HG02973 (cell line): ENCODE results near the gene ARHGAP18.

Experiments used
- ATAC-seq: cut with Tn5 transposase; IDR thresholded peaks from one replicate; pipeline ENCODE4 v1.9.1; 2021; ENCODE audit warnings: moderate library complexity; ENCODE audit not compliant: unreplicated experiment

The ARHGAP18 gene

DNA sequence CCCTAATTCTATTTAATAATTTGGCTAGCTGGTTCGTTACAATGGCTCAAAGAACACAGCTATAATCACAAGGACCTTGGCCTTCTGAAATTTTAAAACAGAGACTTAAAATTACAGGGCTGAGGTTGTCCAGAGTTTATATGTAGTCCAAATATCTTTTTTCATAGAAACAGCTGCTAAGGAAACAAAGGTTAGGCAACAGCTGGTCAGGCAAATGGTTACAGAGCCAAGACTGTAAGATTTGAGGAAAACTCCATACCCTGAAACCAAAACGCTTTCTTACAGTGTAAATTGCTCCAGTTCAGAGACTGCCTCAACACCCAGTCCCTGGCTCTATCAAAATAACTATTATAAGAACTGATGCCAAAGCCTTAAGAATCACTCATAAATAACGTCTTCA is 9.7 kb upstream of the ARHGAP18 start:
- no peak for ATAC-seq

DNA sequence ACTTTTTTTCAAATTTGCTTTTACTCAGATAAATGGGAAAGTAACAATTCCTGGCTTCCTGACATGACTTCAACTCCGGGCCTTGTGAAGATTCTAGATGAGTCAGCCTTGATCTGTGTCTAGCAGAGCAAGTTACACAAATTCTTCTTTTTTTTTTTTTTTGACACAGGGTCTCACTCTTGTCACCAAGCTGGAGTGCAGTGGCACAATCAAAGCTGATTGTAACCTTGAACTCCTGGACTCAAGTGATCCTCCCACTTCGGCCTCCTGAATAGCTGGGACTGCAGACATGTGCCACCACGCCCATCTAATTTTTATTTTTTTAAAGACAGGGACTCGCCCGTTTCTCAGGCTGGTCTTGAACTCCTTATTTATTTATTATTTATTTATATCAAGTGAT is 7.3 kb upstream of the ARHGAP18 start:
- ATAC-seq, result no peak

DNA sequence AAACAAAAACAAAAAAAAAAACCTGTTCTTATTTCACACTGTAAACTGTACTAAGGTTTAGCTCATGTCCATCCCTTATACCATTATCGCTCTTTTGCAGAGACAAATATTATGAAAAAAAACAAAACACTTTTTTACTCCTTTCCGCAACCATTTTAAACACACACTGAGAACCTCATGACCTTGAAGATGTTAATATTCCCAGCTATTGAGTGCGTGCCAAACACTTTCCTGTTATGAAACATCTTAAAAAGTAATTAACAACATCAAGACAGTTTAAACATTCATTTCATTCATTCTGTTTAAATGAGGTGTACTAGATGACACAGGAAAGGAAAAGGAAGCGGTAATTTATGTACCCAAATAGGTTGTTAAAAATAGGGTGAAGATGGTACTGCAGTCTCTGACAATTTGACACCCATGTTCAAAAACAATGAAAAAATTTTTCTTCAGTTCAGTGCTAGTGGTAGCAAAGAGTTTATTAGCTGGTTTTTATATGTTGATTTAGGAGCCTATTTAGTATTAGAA is 3.9 kb upstream of the ARHGAP18 start:
- no peak for ATAC-seq

DNA sequence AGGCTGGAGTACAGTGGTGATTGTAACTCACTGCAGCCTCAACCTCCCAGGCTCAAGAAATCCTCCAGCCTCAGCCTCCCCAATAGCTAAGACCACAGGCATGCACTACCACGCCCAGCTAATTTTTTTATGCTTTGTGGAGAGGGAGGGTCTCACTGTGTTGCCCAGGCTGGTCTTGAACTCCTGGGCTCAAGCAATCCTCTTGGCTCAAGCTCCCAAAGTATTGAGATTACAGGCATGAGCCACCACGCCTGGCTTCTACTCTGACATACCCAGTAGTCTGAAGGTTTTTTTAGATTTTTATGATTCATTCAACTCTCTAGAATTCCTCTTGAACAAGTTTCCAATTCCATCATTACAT is 1.3 kb upstream of the ARHGAP18 start:
- no peak for ATAC-seq

DNA sequence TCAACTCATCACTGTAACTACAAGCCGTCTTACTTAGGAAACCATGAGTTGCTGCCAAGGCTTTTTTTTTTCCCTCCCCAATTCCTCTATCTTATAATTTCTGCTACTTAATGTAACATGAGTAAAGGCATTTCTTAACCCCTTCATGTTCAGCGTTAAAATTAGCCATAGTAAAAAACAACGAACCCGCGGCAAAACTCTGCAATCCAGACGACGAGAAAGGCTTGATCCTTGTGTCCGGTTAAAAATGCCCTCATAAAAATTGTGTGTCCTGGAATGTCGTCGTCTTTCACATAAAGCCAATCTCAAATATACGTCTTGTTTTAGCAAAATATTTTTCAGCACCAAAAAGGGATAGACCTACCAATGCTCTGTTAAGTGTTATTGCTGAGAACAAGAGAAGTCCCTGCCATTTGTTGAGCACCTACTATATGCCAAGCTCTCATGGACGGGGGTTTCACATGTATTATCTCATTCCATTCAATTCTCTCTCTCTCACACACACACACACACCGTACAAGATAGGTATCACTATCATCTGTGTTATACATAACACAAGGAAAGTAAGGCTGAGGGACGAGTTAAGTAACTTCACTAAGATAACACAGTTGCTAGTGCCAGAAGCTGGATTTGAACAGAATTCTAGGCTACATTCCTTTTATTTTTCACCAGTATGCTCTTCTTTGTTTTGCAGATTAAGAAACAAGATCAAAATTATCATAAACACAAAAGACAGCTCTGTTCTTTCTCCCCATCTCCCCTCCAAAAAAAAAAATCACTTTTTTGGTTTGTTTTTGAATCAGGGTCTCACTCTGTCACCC is 683 bp upstream of the ARHGAP18 start:
- ATAC-seq, result no peak

DNA sequence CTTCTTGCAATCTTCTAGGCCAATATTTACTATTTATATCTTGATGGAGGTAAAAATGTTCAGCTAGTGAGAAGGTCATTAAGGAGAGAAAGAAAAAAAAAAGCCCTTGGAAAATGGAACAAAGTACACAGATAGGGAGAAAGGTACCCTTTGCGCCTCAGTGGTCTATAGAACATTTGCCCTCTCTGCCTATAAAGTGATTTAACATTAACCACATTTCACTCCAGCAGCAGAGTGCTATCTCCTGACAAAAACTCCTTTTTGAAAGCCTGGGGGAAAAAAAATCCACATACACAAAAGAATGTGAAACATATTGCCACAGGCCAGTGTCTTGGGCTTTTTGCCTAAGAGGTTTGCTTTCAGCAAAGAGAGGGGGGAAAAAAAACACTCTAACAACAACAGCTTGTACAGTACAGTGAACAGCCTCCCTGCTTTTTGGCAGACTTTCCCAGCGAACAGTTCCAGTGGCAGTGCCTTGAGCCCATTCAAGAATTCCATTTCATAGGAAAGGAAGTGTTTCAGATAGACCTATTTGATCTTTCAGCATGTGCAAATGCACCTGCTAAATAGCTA is 695 bp downstream of the ARHGAP18 start:
- peak; percentile 23 for ATAC-seq

DNA sequence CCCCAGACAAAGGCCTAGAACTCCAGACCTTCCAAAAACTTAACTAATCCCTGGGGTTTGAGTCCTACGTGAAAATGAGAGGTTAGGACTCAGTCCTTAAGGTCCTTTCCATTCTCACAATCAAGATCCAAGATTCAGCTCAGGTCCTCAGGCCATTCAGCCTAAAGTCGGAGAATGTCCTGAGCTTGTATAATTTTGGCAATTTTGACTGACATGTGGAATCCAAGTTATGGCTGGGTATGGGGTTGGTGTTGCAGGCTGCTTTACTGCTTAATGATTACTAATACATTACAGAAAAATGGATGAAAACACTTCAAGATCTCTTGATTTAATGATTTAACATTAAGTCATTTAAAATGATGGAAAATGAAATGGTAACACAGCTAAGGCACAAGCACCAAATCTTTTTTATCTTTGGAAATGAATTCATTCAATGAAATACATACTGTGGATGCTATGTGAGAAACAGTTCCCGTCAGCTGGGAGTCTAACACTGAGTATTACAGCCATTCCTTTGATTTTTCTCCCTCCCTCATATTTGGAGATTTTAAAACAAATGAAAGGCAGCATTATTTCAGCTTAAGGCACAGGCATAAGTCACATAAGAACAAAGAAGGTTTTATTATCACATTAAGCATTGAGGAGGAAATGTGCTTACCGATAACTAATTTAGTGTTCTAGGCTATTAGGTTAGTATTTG is 1.3 kb downstream of the ARHGAP18 start:
- no peak for ATAC-seq

DNA sequence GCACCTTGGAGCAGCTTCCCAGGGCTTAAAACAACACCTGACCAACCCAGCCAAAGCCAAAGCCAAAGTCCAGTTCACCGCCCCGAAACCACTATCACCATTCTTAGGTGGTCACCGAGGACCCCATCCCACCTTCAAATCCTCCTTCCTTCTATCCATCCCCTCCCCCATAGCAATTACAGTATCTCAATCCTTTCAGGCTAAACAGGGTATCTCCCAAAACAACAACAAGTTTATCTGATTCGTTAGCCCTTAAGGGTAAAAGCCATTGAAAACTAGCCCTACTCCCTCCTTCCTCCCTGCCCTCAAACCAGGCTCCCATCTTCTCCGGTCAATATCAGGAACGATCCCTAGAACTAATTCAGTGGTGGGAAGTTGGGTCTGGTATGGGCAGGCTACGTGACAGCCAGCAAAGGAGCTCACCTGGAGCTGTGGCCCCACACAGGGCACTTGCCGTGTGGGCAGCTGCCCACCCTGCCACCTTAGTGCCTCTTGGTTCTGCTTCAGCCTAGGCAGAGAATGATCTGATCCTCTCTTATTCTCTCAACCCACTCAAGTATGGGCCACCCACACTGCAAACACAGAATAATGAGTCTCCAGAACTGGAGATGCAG is 2.0 kb downstream of the ARHGAP18 start:
- ATAC-seq, result no peak

DNA sequence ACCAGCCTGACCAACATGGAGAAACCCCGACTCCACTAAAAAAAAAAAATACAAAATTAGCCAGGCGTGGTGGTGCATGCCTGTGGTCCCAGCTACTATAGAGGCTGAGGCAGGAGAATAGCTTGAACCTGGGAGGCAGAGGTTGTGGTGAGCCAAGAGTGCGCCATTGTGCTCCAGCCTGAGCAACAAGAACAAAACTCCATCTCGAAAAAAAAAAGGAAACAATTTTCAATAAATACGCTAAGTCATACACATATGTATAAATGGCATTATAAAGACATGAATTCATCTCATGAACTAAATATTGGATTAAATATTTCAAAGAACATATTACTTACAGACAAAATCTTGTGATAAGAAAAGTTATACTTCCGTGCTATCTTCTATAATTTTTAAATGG is 2.9 kb downstream of the ARHGAP18 start:
- no peak for ATAC-seq

DNA sequence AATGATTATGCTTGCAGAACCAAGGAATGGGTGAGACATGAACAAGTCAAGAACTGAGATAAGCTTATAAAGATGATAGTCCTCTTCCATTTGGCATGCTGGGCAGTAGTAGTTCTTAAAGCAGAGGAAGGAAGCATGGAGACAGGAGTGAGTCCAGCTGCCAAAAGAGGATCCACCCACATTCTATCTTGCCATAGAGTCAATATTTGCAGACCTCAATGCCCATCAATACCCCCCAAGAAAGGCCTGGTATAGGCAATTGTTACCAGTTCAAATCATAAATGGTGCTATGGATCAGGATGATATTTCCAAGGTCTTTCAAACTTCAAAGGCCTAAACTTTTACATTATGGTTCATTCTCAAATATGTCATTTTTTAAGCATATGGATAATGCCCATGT is 4.8 kb downstream of the ARHGAP18 start:
- ATAC-seq, result no peak

DNA sequence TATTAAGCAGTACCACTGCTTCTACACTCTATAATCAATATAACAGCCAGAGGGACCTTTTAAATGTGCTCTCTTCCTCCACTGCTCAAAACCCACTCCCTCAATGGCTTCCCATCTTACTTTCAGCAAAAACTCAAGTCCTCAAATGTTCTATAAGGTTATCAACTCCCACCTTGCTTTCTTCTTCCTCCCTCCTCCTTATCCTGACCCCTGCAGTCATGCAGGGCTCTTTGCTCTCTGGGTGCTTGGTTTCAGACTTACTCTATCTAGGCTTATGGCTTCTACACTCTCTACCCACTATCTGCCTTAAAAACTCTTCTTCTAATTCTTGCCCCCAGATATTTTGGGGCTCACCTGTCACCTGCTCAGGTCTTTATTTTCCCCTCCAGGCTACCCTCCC is 5.3 kb downstream of the ARHGAP18 start:
- no peak for ATAC-seq

DNA sequence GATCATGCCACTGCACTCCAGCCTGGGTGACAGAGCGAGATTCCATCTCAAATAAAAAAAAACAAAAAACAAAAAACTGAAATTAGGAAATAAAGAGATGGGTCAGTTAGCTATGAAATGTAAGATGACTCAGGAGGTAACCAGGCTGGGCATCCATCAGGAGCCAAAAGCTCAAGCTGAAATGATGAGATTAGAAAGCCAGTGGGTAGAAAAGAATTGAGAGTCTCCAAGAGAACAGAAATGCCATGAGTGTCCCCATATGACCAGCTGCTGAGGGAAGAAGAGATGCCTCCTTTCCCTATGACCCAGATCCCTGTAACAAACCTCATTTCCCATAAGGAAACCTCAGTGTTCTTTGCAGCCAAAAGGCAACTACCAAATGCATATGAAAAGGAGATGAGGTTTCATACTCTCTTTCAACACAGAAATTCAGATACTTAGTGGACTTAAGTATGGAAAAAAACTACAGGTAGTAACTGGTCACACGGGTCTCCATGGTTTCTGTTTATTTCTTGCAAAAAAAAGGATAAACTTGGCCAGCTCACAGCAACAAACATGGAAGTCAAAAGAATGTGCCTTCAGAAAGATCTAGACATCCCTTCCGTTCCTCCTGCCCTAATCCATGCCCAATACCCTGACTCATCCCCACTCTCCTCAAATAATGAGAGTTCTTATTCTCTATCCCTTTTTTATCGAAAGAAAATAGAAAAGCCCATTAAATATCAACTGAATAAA is 8.1 kb downstream of the ARHGAP18 start:
- ATAC-seq, result no peak

DNA sequence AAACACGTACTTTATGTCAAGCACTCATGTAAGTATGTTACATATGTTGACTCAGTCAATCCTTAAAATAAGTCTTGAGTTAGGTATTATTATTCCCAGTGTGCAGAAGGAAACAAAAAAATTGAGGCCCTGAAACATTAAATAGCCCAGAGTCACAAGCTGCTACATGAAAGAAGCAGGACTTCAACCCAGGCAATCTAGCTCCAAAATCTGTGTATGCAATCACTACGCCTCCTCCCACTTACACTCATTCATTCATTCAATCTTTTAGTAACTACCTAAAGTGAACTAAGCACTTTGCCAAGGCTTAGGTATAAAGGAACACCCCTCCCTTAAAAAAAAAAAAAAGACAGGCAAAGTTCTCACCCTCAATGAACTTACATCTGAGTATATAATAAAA is 9.3 kb downstream of the ARHGAP18 start:
- no peak for ATAC-seq

DNA sequence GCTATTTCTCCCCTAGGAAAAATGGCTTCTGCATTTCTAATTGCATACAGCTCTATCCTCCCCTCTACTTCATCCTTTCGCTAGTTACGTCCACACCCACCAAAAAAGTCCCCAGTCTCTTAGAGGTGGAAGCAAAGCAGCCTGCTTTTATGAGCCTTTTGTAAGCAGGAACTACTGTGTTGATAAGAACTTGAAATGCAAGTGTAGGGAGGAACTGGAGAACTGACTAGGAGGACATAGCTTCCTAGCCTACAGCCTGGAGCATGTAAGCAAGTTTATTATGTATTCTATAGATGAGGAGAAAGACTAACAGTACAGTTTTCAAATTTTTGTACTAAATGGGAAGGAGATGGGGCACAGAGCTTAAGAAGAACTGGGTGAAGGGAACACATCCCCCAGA is 10.3 kb downstream of the ARHGAP18 start:
- no peak for ATAC-seq

DNA sequence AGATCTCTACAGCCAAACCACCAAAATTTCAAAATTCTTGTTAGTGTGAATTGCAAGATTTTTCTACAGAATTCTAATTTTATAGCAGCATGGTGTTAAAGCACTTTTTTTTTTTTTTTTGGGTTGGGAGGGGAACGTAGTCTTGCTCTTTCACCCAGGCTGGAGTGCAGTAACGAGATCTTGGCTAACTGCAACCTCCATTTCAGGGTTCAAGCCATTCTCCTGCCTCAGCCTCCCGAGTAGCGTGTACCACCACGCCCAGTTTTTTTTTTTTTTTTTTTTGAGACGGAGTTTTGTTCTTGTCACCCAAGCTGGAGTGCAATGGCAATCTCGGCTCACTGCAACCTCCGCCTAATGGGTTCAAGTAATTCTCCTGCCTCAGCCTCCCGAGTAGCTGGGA is 11.5 kb downstream of the ARHGAP18 start:
- no peak for ATAC-seq

DNA sequence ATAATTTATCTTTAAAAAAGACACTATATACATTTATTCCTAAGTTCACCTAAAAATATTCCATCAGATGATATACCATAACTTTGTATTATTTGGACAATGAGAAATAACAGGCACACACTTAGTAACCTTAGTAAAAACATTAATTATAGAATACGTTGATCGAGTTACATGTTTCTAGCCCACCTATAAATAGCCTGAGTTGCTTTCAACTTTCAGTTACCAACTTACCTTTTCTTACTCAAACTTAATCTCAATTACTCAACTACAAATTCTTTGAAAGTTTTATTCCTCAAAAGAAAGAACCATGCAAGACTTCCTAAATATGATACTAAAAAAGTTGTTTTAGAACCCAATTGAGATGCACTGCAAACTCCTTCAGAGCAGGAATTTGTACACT is 12.2 kb downstream of the ARHGAP18 start:
- no peak for ATAC-seq

DNA sequence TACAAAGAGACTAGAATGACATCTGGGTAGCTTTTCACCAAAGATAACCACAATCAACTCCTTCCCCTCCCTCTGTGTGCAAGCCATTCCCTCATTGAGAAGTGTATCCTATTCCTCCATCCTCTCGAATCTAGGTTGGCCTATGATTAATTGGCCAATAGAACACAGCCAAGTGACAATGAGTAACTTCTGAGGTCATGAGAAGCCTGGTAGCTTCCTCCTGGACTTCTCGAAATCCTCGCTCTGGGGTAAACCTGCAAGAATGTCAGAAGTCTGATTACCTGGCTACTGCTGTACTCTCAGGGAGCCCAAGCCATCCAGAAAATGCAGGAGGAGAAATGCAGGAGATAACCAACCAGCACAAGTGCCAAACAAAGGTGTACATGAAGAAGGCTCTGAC is 13.1 kb downstream of the ARHGAP18 start:
- no peak for ATAC-seq

DNA sequence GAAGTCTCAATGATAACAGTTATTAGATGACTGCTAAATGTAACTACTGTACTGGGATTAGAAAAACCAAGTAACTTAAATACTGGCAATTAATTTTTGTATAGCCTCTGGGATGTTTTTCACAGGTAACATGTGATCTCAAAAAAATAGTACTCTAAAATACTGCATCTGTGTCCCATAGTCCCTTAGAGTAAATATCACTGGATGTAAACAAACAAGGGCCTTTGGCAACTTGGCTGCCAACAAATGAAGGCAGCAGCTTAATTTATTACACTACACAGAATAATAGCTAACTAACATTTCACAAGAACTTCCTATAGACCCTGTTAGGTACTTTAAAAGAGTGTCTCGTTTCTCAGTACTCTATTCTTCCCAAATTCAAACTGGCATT is 14.0 kb downstream of the ARHGAP18 start:
- ATAC-seq, result no peak

DNA sequence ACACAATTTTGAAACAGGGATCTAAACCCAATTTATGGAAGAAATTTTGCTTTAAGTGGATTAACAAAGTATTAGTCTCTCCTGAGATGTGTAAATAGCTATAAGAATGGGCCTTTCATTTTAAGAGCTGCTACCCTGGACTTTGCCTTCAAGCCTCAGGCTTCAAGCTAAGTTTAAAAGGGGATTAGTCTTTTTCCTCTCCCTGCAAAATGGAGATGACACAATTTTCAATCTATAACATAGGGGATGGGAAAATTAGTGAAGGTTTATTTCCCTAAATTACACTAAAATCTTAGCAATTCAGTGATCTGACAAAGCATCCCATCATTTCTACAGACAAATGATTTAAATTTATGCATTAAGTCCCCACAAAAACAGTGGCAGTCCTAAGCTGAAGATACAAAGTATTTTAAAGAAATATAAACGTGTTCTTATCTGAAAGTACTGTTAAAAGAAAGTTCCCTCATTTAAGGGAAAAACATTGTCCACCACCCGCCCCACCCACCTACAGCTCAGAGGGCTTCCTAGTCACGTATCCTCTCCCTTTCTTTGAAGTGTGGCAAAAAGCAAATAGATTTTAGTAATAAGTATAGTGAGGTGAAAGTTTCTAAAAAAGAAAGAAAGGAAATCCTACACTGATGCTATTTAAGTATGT is 14.5 kb downstream of the ARHGAP18 start:
- ATAC-seq, result no peak

DNA sequence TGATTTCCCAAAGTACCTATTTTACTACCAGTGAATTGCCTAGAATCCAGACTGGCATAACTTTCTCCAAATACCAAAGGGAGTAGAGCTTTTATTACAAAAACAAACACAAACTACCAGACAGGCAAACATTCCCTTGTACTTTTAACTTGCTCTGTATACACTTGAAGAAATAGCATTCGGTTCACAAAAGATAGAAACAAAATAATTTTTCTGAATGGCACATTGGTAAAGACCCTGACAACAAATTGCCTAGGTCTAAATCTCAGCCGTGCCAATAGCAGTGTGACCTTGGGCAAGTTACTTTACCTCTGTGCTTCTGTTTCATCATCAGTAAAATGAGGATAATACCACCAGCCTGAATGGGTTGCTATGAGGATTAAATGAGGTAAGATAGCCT is 15.9 kb downstream of the ARHGAP18 start:
- ATAC-seq, result no peak

DNA sequence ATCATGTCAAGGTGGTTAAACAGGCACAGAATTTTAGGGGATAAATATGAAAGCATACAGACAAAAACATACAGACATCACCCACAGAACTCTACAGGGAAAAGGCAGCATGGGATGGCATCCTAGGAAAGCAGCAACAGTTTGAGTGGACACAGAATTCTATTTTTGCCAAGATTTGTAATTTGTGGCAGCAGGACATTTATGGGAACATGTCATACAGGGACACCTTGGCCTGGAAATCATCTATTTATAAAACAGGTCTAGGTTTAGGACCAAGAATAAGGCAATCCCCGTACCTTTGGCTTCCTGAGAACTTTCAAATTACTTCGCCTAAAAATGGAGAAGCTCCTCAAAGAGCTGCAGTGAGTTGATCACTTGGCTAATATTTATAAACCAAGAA is 17.5 kb downstream of the ARHGAP18 start:
- no peak for ATAC-seq
